ENCODE results near the gene GLIS1.

GRCh38 chr1:53484705-53485477, 254.1 kb downstream of the GLIS1 start:
- TF ChIP-seq CTCF (IDR thresholded peaks at IDR 0.05) (no peak), EP300 (IDR thresholded peaks at IDR 0.05) (no peak), POLR2A (IDR thresholded peaks at IDR 0.05) (no peak), POLR2AphosphoS5 (IDR thresholded peaks at IDR 0.05) (no peak)

All from stomach (tissue), 4 donors.